IMR-90 (cell line): ENCODE results near the gene TSG101. TPM values are rescaled to one million over a fixed set of nuclear protein-coding genes. Genes with fewer than 3 reads are reported as not detected.

Experiments used
- ATAC-seq: fragments of 200-7000 bp; cut with Tn5 transposase; 2 replicates; pipeline ENCODE4 v1.9.1; 2020; ENCODE audit warnings: low read depth, mild to moderate bottlenecking, moderate library complexity
- BruUV-seq: library from RNA; stranded (reverse); fragments of 400-500 nt; replicated peaks from 2 replicates; lab custom pipeline; 2021; lab: Mats Ljungman, UMichigan
- CTCF ChIA-PET: fragments of 300-600 bp; formaldehyde crosslinking; extraction: SDS; loops from one replicate; lab custom pipeline; 2021; ENCODE audit warnings: antibody characterized with exemption; lab: Yijun Ruan, JAX
- POLR2A ChIA-PET: fragments of 300-600 bp; sonication (Branson Sonifier 250); formaldehyde crosslinking; loops from one replicate; lab custom pipeline; 2022; ENCODE audit warnings: antibody characterized with exemption; ENCODE audit not compliant: unreplicated experiment; lab: Charles Lee
- DNase-seq: peaks from one replicate; pipeline ENCODE4 v3.0.0; 2013
- H2AFZ ChIP-seq: replicated peaks from 2 replicates; pipeline ENCODE3; 2013; ENCODE audit warnings: low read length, mild to moderate bottlenecking; ENCODE audit not compliant: poor library complexity
- H2AK5ac ChIP-seq: 2 replicates; pipeline ENCODE4 v1.6.1; 2013; ENCODE audit warnings: low read depth, low read length, inconsistent platforms
- H2AK9ac ChIP-seq: replicated peaks from 2 replicates; pipeline ENCODE3; 2013; ENCODE audit warnings: mild to moderate bottlenecking, low read depth, low read length, moderate library complexity; ENCODE audit not compliant: poor library complexity
- H2BK120ac ChIP-seq: 2 replicates; pipeline ENCODE4 v1.6.1; 2013; ENCODE audit warnings: low read depth, low read length, inconsistent platforms
- H2BK15ac ChIP-seq: 3 replicates; pipeline ENCODE4 v1.6.1; 2013; ENCODE audit warnings: low read depth, low read length, inconsistent platforms
- H2BK20ac ChIP-seq: 2 replicates; pipeline ENCODE4 v1.6.1; 2013; ENCODE audit warnings: low read depth, mild to moderate bottlenecking, inconsistent platforms, low read length, moderate library complexity
- H2BK5ac ChIP-seq: 2 replicates; pipeline ENCODE4 v1.6.1; 2013; ENCODE audit warnings: mild to moderate bottlenecking, low read depth, low read length, inconsistent platforms; ENCODE audit not compliant: poor library complexity, severe bottlenecking
- H3K14ac ChIP-seq: replicated peaks from 2 replicates; pipeline ENCODE4 v1.6.1; 2013; ENCODE audit warnings: low read depth, low read length, inconsistent platforms
- H3K18ac ChIP-seq: 2 replicates; pipeline ENCODE4 v1.6.1; 2013; ENCODE audit warnings: low read depth, low read length, control low read depth
- H3K23ac ChIP-seq: 2 replicates; pipeline ENCODE4 v1.6.1; 2013; ENCODE audit warnings: low read depth, low read length, inconsistent platforms
- H3K27ac ChIP-seq: 2 replicates; pipeline ENCODE4 v1.5.1; 2013; ENCODE audit warnings: mild to moderate bottlenecking, control low read depth, low read length; ENCODE audit not compliant: insufficient read depth
- H3K27me3 ChIP-seq: 2 replicates; pipeline ENCODE4 v1.6.1; 2013; ENCODE audit warnings: low read length; ENCODE audit not compliant: control insufficient read depth, insufficient read depth
- H3K36me3 ChIP-seq: 2 replicates; pipeline ENCODE4 v1.6.1; 2013; ENCODE audit warnings: low read length, mixed read lengths; ENCODE audit not compliant: control insufficient read depth, insufficient read depth
- H3K4ac ChIP-seq: 2 replicates; pipeline ENCODE4 v1.6.1; 2013; ENCODE audit warnings: low read depth, low read length, inconsistent platforms
- H3K4me1 ChIP-seq: 2 replicates; pipeline ENCODE4 v1.6.1; 2013; ENCODE audit warnings: low read length, mixed read lengths; ENCODE audit not compliant: control insufficient read depth, insufficient read depth
- H3K4me2 ChIP-seq: 2 replicates; pipeline ENCODE4 v1.6.1; 2013; ENCODE audit warnings: low read depth, mild to moderate bottlenecking, control low read depth, low read length, moderate library complexity
- H3K4me3 ChIP-seq: 2 replicates; pipeline ENCODE4 v1.5.1; 2013; ENCODE audit warnings: low read depth, mild to moderate bottlenecking, control low read depth, low read length, moderate library complexity; ENCODE audit not compliant: insufficient read depth
- H3K56ac ChIP-seq: 2 replicates; pipeline ENCODE4 v1.6.1; 2013; ENCODE audit warnings: low read length, inconsistent platforms; ENCODE audit not compliant: insufficient read depth; ENCODE audit errors: extremely low read depth
- H3K79me1 ChIP-seq, 2 experiments: 2 replicates each; pipeline ENCODE4 v1.6.1; 2013; ENCODE audit warnings: low read length in 2 of 2, inconsistent platforms in 1 of 2, low read depth in 1 of 2
- H3K9ac ChIP-seq: 2 replicates; pipeline ENCODE4 v1.6.1; 2013; ENCODE audit warnings: low read depth, low read length, control low read depth
- H3K9me1 ChIP-seq: 2 replicates; pipeline ENCODE4 v1.6.1; 2013; ENCODE audit warnings: low read length, inconsistent platforms; ENCODE audit not compliant: insufficient read depth
- H3K9me3 ChIP-seq: 2 replicates; pipeline ENCODE4 v1.6.1; 2013; ENCODE audit warnings: low read length; ENCODE audit not compliant: control insufficient read depth, insufficient read depth
- H4K20me1 ChIP-seq: 2 replicates; pipeline ENCODE4 v1.6.1; 2013; ENCODE audit warnings: low read length, inconsistent platforms; ENCODE audit not compliant: insufficient read depth
- H4K5ac ChIP-seq: 2 replicates; pipeline ENCODE4 v1.6.1; 2013; ENCODE audit warnings: mild to moderate bottlenecking, low read depth, low read length, control low read depth
- H4K8ac ChIP-seq, 2 experiments: 2 replicates each; pipeline ENCODE4 v1.6.1; 2013; ENCODE audit warnings: low read depth in 2 of 2, low read length in 2 of 2, control low read depth in 1 of 2, inconsistent platforms in 1 of 2
- H4K91ac ChIP-seq: 2 replicates; pipeline ENCODE4 v1.6.1; 2013; ENCODE audit warnings: low read depth, low read length, inconsistent platforms; ENCODE audit not compliant: insufficient read depth
- BHLHE40 ChIP-seq: fragments of 150-350 bp; IDR thresholded peaks from 2 replicates; pipeline ENCODE4 v1.6.1; 2016; ENCODE audit warnings: mild to moderate bottlenecking, low read depth, low read length
- CEBPB ChIP-seq: IDR thresholded peaks from 2 replicates; pipeline ENCODE4 v1.6.1; 2012; ENCODE audit warnings: low read depth, low read length, improper control_type of control experiment
- CHD1 ChIP-seq: IDR thresholded peaks from 2 replicates; pipeline ENCODE4 v1.6.1; 2012; ENCODE audit warnings: low read depth, low read length, improper control_type of control experiment
- CTCF ChIP-seq: conservative IDR thresholded peaks from 2 replicates; pipeline ENCODE4 v1.5.1; 2012; ENCODE audit warnings: mild to moderate bottlenecking, low read depth, low read length, improper control_type of control experiment
- ELK1 ChIP-seq: fragments of 150-350 bp; IDR thresholded peaks from 2 replicates; pipeline ENCODE4 v1.6.1; 2016; ENCODE audit warnings: low read depth, mild to moderate bottlenecking, low read length, moderate library complexity, borderline replicate concordance
- FOS ChIP-seq: fragments of 150-350 bp; IDR thresholded peaks from 2 replicates; pipeline ENCODE4 v1.6.1; 2016; ENCODE audit warnings: low read depth, low read length
- MAFK ChIP-seq: IDR thresholded peaks from 2 replicates; pipeline ENCODE4 v1.6.1; 2012; ENCODE audit warnings: low read depth, low read length, improper control_type of control experiment
- MAZ ChIP-seq: IDR thresholded peaks from 2 replicates; pipeline ENCODE4 v1.6.1; 2012; ENCODE audit warnings: low read depth, mild to moderate bottlenecking, low read length, improper control_type of control experiment, moderate library complexity, borderline replicate concordance
- MXI1 ChIP-seq: IDR thresholded peaks from 2 replicates; pipeline ENCODE4 v1.6.1; 2012; ENCODE audit warnings: low read depth, mild to moderate bottlenecking, low read length, moderate library complexity, borderline replicate concordance
- NFE2L2 ChIP-seq: fragments of 150-350 bp; IDR thresholded peaks from 2 replicates; pipeline ENCODE4 v1.6.1; 2016; ENCODE audit warnings: low read depth, mild to moderate bottlenecking, low read length
- POLR2A ChIP-seq: IDR thresholded peaks from 2 replicates; pipeline ENCODE4 v1.6.1; 2012; ENCODE audit warnings: mild to moderate bottlenecking, low read depth, low read length
- RAD21 ChIP-seq: IDR thresholded peaks from 2 replicates; pipeline ENCODE4 v1.6.1; 2012; ENCODE audit warnings: low read length, improper control_type of control experiment
- RCOR1 ChIP-seq: IDR thresholded peaks from 2 replicates; pipeline ENCODE4 v1.6.1; 2012; ENCODE audit warnings: mild to moderate bottlenecking, low read length, improper control_type of control experiment; ENCODE audit not compliant: insufficient replicate concordance
- RFX5 ChIP-seq: IDR thresholded peaks from 2 replicates; pipeline ENCODE4 v1.8.0; 2012; ENCODE audit warnings: low read depth, mild to moderate bottlenecking, low read length, moderate library complexity
- SMC3 ChIP-seq: fragments of 150-350 bp; IDR thresholded peaks from 2 replicates; pipeline ENCODE4 v1.6.1; 2016; ENCODE audit warnings: low read depth, mild to moderate bottlenecking, antibody characterized with exemption, low read length, moderate library complexity
- USF2 ChIP-seq: fragments of 150-350 bp; IDR thresholded peaks from 2 replicates; pipeline ENCODE4 v1.6.1; 2017; ENCODE audit warnings: mild to moderate bottlenecking, antibody characterized with exemption, low read length, low read depth
- WGBS, 2 experiments: methylation state at CpG; one replicate each; pipeline versions ENCODE4 v1.1.5 to v1.1.7; 2013; ENCODE audit warnings: missing lambda C conversion rate in 2 of 2; ENCODE audit not compliant: insufficient read length in 1 of 2; ENCODE audit errors: extremely low coverage in 2 of 2; 5-methylcytosine and 5-hydroxymethylcytosine counted together
- dilution Hi-C: fragments of 300-500 bp; cut with HindIII; formaldehyde crosslinking; loops from one replicate; pipeline ENCODE4 v1.14.3; 2018; ENCODE audit warnings: low sequenced_read_pairs; ENCODE audit not compliant: unreplicated experiment
- in situ Hi-C: fragments of 300-500 bp; cut with MboI; formaldehyde crosslinking; loops from 3 replicates; pipeline ENCODE4 v1.14.3; 2019; ENCODE audit warnings: low sequenced_read_pairs, inconsistent platforms, mixed read lengths
- intact Hi-C: fragments of 100-400 bp; cut with micrococcal nuclease; formaldehyde crosslinking; loops from 2 replicates; pipeline ENCODE4 v1.10.0; 2022
- polyA plus RNA-seq, 3 experiments: library from polyadenylated mRNA; depleted of rRNA; stranded (reverse); fragments of >200 nt; gene quantifications; 2 replicates each; pipeline ENCODE4 v1.2.3, GENCODE V29; 2012; ENCODE audit warnings: low replicate concordance in 1 of 3
- total RNA-seq: library from RNA; depleted of rRNA; stranded (reverse); fragments of >200 nt; gene quantifications from 2 replicates; pipeline ENCODE4 v1.2.3, GENCODE V29; 2012

The TSG101 gene
- total and polyA plus RNA-seq, 2 of the 4 experiments (the other 2 are of a cell fraction): 67.4 to 113 TPM

GRCh38 chr11:18491924-18492323 is 34.8 kb downstream of the TSG101 start:
- Histone ChIP-seq H3K36me3 (peaks cover 22% of the 10 kb centered on the region), H3K27me3 (no peaks in the 10 kb centered on the region), H3K18ac (no peak overlapping the region), H2AK9ac (no peak overlapping the region), H4K8ac (no peak overlapping the region), H2AFZ (no peak overlapping the region), H3K4ac (no peak overlapping the region), H4K20me1 (no peaks in the 10 kb centered on the region; the same call in 1 of the 2 replicates), H3K56ac (no peak overlapping the region), H4K91ac (no peak overlapping the region), H3K4me3 (no peak overlapping the region), H3K4me1 (peaks cover 2% of the 10 kb centered on the region; the same call in 1 of the 2 replicates), H3K9ac (no peak overlapping the region), H2BK20ac (no peak overlapping the region), H3K79me1 (peaks cover 9 to 13% of the 10 kb centered on the region in 2 experiments), H4K5ac (no peak overlapping the region), H3K23ac (no peak overlapping the region), H2AK5ac (no peak overlapping the region), H2BK5ac (no peak overlapping the region), H2BK120ac (no peak overlapping the region), H3K9me1 (no peaks in the 10 kb centered on the region; the same call in 1 of the 2 replicates), H3K4me2 (no peak overlapping the region), H3K9me3 (no peaks in the 10 kb centered on the region), H3K14ac (no peak overlapping the region), H3K27ac (no peak overlapping the region), H2BK15ac (no peak overlapping the region)
- no TSS peak for BruUV-seq
- no CpG with 5 or more reads among the region's 2 CpGs for WGBS, 2 experiments
- DNase-seq (peak; percentile 38), ATAC-seq (peak; percentile 51)
- POLR2A ChIA-PET: no interaction called here
- in situ Hi-C loops (no loop called here), intact Hi-C loops (no loop called here), dilution Hi-C loops (no loop called here)
- CTCF ChIA-PET: no interaction called here
- TF ChIP-seq USF2 (no peak), ELK1 (no peak), MAZ (no peak), BHLHE40 (no peak), CHD1 (no peak), MXI1 (no peak), RAD21 (no peak), CEBPB (no peak), SMC3 (no peak), MAFK (no peak), POLR2A (no peak), RFX5 (no peak), NFE2L2 (no peak), FOS (no peak), RCOR1 (no peak), CTCF (no peak)
